PC-9 (cell line): Measurements from ENCODE around the gene LRIG1. TPM values are rescaled to one million over a fixed set of nuclear protein-coding genes. Genes with fewer than 3 reads are reported as not detected.

Experiments
- BruUV-seq: library from RNA; stranded (reverse); fragments of 400-500 nt; replicated peaks from 2 replicates; lab custom pipeline; 2021; lab: Mats Ljungman, UMichigan
- CTCF ChIA-PET: fragments of 300-600 bp; sonication (Branson Sonifier 250); formaldehyde crosslinking; loops from one replicate; lab custom pipeline; 2022; ENCODE audit warnings: antibody characterized with exemption; lab: Charles Lee
- POLR2A ChIA-PET: fragments of 300-600 bp; sonication (Branson Sonifier 250); formaldehyde crosslinking; loops from one replicate; lab custom pipeline; 2022; ENCODE audit warnings: antibody characterized with exemption; ENCODE audit not compliant: unreplicated experiment; lab: Charles Lee
- DNase-seq, 2 experiments: peaks; one replicate each; pipeline versions ENCODE4 v3.0.0 to v3.0.0-alpha.2; 2015 to 2022; ENCODE audit warnings: mixed read lengths in 1 of 2
- H2AFZ ChIP-seq: fragments of 200-600 bp; sonication (generic); 2 replicates; pipeline ENCODE4 v1.8.1; 2017; ENCODE audit warnings: antibody characterized with exemption
- H3F3A ChIP-seq: fragments of 200-600 bp; sonication (generic); 2 replicates; pipeline ENCODE4 v1.8.1; 2017; ENCODE audit warnings: antibody characterized with exemption, mild to moderate bottlenecking, low read depth; ENCODE audit not compliant: insufficient read depth
- H3K27ac ChIP-seq: fragments of 200-600 bp; sonication (generic); 2 replicates; pipeline ENCODE4 v1.6.1; 2016; ENCODE audit warnings: mixed run types
- H3K27me3 ChIP-seq: fragments of 200-600 bp; sonication (generic); 2 replicates; pipeline ENCODE4 v1.6.1; 2016; ENCODE audit warnings: low read depth, mixed run types; ENCODE audit not compliant: insufficient read depth
- H3K36me3 ChIP-seq: fragments of 200-600 bp; sonication (generic); 2 replicates; pipeline ENCODE4 v1.6.1; 2016; ENCODE audit warnings: low read depth, mixed run types
- H3K4me1 ChIP-seq: fragments of 200-600 bp; sonication (generic); replicated peaks from 2 replicates; pipeline ENCODE4 v1.6.1; 2016; ENCODE audit warnings: mixed run types; ENCODE audit not compliant: insufficient read depth
- H3K4me2 ChIP-seq: fragments of 200-600 bp; sonication (generic); 2 replicates; pipeline ENCODE4 v1.6.1; 2017; ENCODE audit warnings: mixed run types
- H3K4me3 ChIP-seq: fragments of 200-600 bp; sonication (generic); 2 replicates; pipeline ENCODE4 v1.6.1; 2016; ENCODE audit warnings: mixed run types
- H3K79me2 ChIP-seq: fragments of 200-600 bp; sonication (generic); 2 replicates; pipeline ENCODE4 v1.6.1; 2017; ENCODE audit warnings: low read depth, mixed run types
- H3K9me2 ChIP-seq: fragments of 200-600 bp; sonication (generic); 2 replicates; pipeline ENCODE4 v1.8.1; 2017; ENCODE audit warnings: mild to moderate bottlenecking; ENCODE audit not compliant: insufficient read depth
- H3K9me3 ChIP-seq: fragments of 200-600 bp; sonication (generic); 2 replicates; pipeline ENCODE4 v1.8.1; 2016; ENCODE audit warnings: low read depth; ENCODE audit not compliant: insufficient read depth
- H4K20me1 ChIP-seq: fragments of 200-600 bp; sonication (generic); 2 replicates; pipeline ENCODE4 v1.8.1; 2017; ENCODE audit not compliant: insufficient read depth
- CTCF ChIP-seq: fragments of 200-600 bp; sonication (generic); conservative IDR thresholded peaks from 2 replicates; pipeline ENCODE4 v1.6.1; 2017; ENCODE audit warnings: mixed run types, antibody characterized with exemption, mild to moderate bottlenecking, moderate library complexity
- EZH2 ChIP-seq: fragments of 200-600 bp; sonication (generic); IDR thresholded peaks from 2 replicates; pipeline ENCODE4 v1.8.0; 2017; ENCODE audit warnings: antibody characterized with exemption, low read depth
- intact Hi-C: fragments of 100-400 bp; cut with micrococcal nuclease; formaldehyde crosslinking; loops from one replicate; pipeline ENCODE4 v1.10.0; 2022; ENCODE audit not compliant: unreplicated experiment
- total RNA-seq: library from RNA; stranded (reverse); gene quantifications from 2 replicates; pipeline ENCODE4 v1.2.3, GENCODE V29; 2021

The LRIG1 gene
- total RNA-seq, 1 experiment from 2014 or later: not detected

DNA sequence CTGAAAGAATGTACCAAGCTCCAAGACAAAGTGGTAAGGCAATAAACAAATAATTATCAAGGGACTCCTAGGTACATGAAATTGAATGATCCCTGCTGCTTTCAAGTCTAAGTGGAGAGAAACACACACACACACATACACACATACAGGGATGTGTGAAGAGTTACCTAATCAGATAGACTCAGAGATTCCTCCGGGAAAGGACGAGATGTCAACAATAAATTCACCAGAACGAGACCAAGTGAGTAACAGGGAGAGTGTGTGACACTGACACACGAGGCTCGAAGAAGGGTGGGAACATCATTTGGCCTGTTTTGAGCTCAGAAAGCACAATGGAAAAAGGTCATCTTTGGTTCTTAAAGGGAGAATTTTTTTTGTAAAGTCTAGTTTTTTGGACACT lies 13.4 kb downstream of the LRIG1 start:
- ChIA-PET CTCF (no interaction called here), POLR2A (no interaction called here)
- Histone ChIP-seq H3K27ac (no peak overlapping the region), H3K9me2 (no peaks in the 10 kb centered on the region), H3K79me2 (no peaks in the 10 kb centered on the region), H3K4me1 (no peaks in the 10 kb centered on the region), H2AFZ (no peak overlapping the region), H3K27me3 (no peaks in the 10 kb centered on the region), H3K4me3 (no peak overlapping the region), H3K4me2 (no peak overlapping the region), H3K36me3 (no peaks in the 10 kb centered on the region), H3F3A (no peaks in the 10 kb centered on the region), H4K20me1 (no peaks in the 10 kb centered on the region), H3K9me3 (no peaks in the 10 kb centered on the region)
- TF ChIP-seq EZH2 (no peak), CTCF (no peak)
- intact Hi-C loops: no loop called here
- no peak for DNase-seq
- no TSS peak for BruUV-seq

- H3K9me2 ChIP-seq: no peaks in the 10 kb centered on the region
- H3K36me3 ChIP-seq: no peaks in the 10 kb centered on the region
- no peak overlapping the region for H3K4me3 ChIP-seq
- H4K20me1 ChIP-seq: no peaks in the 10 kb centered on the region
- ChIA-PET POLR2A (no interaction called here), CTCF (no interaction called here)
- H3K4me1 ChIP-seq: no peaks in the 10 kb centered on the region
- TF ChIP-seq EZH2 (no peak), CTCF (no peak)
- no peaks in the 10 kb centered on the region for H3F3A ChIP-seq
- DNase-seq: no peak
- no peak overlapping the region for H3K4me2 ChIP-seq
- no TSS peak for BruUV-seq
- no peak overlapping the region for H3K27ac ChIP-seq
- no peaks in the 10 kb centered on the region for H3K9me3 ChIP-seq
- intact Hi-C loops: no loop called here
- H3K27me3 ChIP-seq: no peaks in the 10 kb centered on the region
- H3K79me2 ChIP-seq: no peaks in the 10 kb centered on the region
- no peak overlapping the region for H2AFZ ChIP-seq
These were observed 14.2 kb downstream of the LRIG1 start for GRCh38 chr3:66486646-66487045.

- no peak for DNase-seq
- Histone ChIP-seq H3F3A (no peaks in the 10 kb centered on the region), H3K79me2 (no peaks in the 10 kb centered on the region), H3K4me3 (no peak overlapping the region), H3K4me2 (no peak overlapping the region), H3K36me3 (no peaks in the 10 kb centered on the region), H3K4me1 (no peaks in the 10 kb centered on the region), H3K27ac (no peak overlapping the region), H3K27me3 (no peaks in the 10 kb centered on the region), H3K9me2 (no peaks in the 10 kb centered on the region), H4K20me1 (no peaks in the 10 kb centered on the region), H3K9me3 (no peaks in the 10 kb centered on the region), H2AFZ (no peak overlapping the region)
- ChIA-PET CTCF (no interaction called here), POLR2A (no interaction called here)
- no TSS peak for BruUV-seq
- no peak for TF ChIP-seq CTCF
- intact Hi-C loops: no loop called here
These were observed 14.6 kb downstream of the LRIG1 start for GRCh38 chr3:66486202-66486601.
